Neuronal stem cell (in vitro differentiated cells): ENCODE data around the gene SSX2IP.

Experiments used
- DNase-seq: peaks from one replicate; pipeline ENCODE4 v3.0.0-alpha.2; 2013; ENCODE audit warnings: low spot score
- H2AFZ ChIP-seq: one replicate; pipeline ENCODE4 v1.6.1; 2013; ENCODE audit warnings: mild to moderate bottlenecking, low read length, inconsistent platforms
- H2AK5ac ChIP-seq: 2 replicates; pipeline ENCODE4 v1.6.1; 2013; ENCODE audit warnings: low read depth, mild to moderate bottlenecking, inconsistent platforms, low read length, moderate library complexity, mixed read lengths
- H2BK120ac ChIP-seq: 2 replicates; pipeline ENCODE4 v1.6.1; 2013; ENCODE audit warnings: low read depth, mild to moderate bottlenecking, inconsistent platforms, low read length, moderate library complexity, mixed read lengths
- H2BK12ac ChIP-seq: one replicate; pipeline ENCODE4 v1.6.1; 2013; ENCODE audit warnings: low read length, inconsistent platforms
- H2BK15ac ChIP-seq: 2 replicates; pipeline ENCODE4 v1.6.1; 2013; ENCODE audit warnings: mild to moderate bottlenecking, low read length, inconsistent platforms, mixed read lengths
- H2BK5ac ChIP-seq: one replicate; pipeline ENCODE4 v1.6.1; 2013; ENCODE audit warnings: inconsistent platforms, mild to moderate bottlenecking, low read length, moderate library complexity
- H3K14ac ChIP-seq: one replicate; pipeline ENCODE4 v1.6.1; 2013; ENCODE audit warnings: low read length, inconsistent platforms
- H3K18ac ChIP-seq: 2 replicates; pipeline ENCODE4 v1.6.1; 2013; ENCODE audit warnings: low read length, inconsistent platforms
- H3K23ac ChIP-seq: 2 replicates; pipeline ENCODE4 v1.6.1; 2013; ENCODE audit warnings: low read depth, mild to moderate bottlenecking, mixed read lengths, low read length, inconsistent platforms; ENCODE audit not compliant: poor library complexity
- H3K27ac ChIP-seq: replicated peaks from 3 replicates; pipeline ENCODE4 v1.5.1; 2013; ENCODE audit warnings: low read length, inconsistent platforms
- H3K27me3 ChIP-seq, 3 experiments: 2 replicates each; pipeline ENCODE4 v1.6.1; 2013; ENCODE audit warnings: low read length in 3 of 3, mild to moderate bottlenecking in 2 of 3, inconsistent platforms in 1 of 3, low read depth in 1 of 3, mixed read lengths in 1 of 3, moderate library complexity in 1 of 3; ENCODE audit not compliant: control insufficient read depth in 3 of 3, insufficient read depth in 3 of 3
- H3K36me3 ChIP-seq, 2 donors: replicated peaks in 1 of 2; 2 replicates each; pipeline ENCODE4 v1.6.1; 2013; ENCODE audit warnings: low read length in 2 of 2; ENCODE audit not compliant: control insufficient read depth in 2 of 2, insufficient read depth in 2 of 2
- H3K4ac ChIP-seq: 2 replicates; pipeline ENCODE4 v1.6.1; 2013; ENCODE audit warnings: inconsistent platforms, mild to moderate bottlenecking, low read length, moderate library complexity
- H3K4me1 ChIP-seq, 2 donors: 1 replicate in 1 of 2; 2 replicates in 1 of 2; pipeline ENCODE4 v1.6.1; 2013; ENCODE audit warnings: low read length in 2 of 2, low read depth in 1 of 2; ENCODE audit not compliant: control insufficient read depth in 2 of 2, insufficient read depth in 1 of 2
- H3K4me2 ChIP-seq: one replicate; pipeline ENCODE4 v1.6.1; 2013; ENCODE audit warnings: mild to moderate bottlenecking, low read length, inconsistent platforms; ENCODE audit not compliant: insufficient read depth, poor library complexity, severe bottlenecking
- H3K4me3 ChIP-seq, 2 donors: 2 replicates each; pipeline ENCODE4 v1.5.1; 2013; ENCODE audit warnings: low read length in 2 of 2, mild to moderate bottlenecking in 2 of 2, inconsistent platforms in 1 of 2, moderate library complexity in 1 of 2
- H3K79me1 ChIP-seq: one replicate; pipeline ENCODE4 v1.6.1; 2013; ENCODE audit warnings: low read depth, mild to moderate bottlenecking, inconsistent platforms, low read length, moderate library complexity
- H3K9ac ChIP-seq: one replicate; pipeline ENCODE4 v1.6.1; 2013; ENCODE audit warnings: mild to moderate bottlenecking, low read depth, low read length, inconsistent platforms; ENCODE audit not compliant: poor library complexity
- H3K9me3 ChIP-seq, 2 donors: replicated peaks in 1 of 2; 2 replicates each; pipeline versions ENCODE3 to v1.6.1; 2013; ENCODE audit warnings: low read length in 2 of 2, mild to moderate bottlenecking in 2 of 2, inconsistent platforms in 1 of 2, low read depth in 1 of 2, mixed read lengths in 1 of 2, moderate library complexity in 1 of 2; ENCODE audit not compliant: control insufficient read depth in 2 of 2, insufficient read depth in 1 of 2
- H4K8ac ChIP-seq: one replicate; pipeline ENCODE4 v1.6.1; 2013; ENCODE audit warnings: low read depth, mild to moderate bottlenecking, inconsistent platforms, low read length, moderate library complexity
- H4K91ac ChIP-seq: one replicate; pipeline ENCODE4 v1.6.1; 2013; ENCODE audit warnings: low read length, low read depth, mild to moderate bottlenecking, inconsistent platforms; ENCODE audit not compliant: poor library complexity
- WGBS, 2 donors: extraction: QIAGEN DNeasy Blood & Tissue Kit; methylation state at CpG; one replicate each; pipeline ENCODE4 v1.1.7; 2013; ENCODE audit warnings: missing lambda C conversion rate in 2 of 2, mixed read lengths in 1 of 2; ENCODE audit not compliant: insufficient read length in 2 of 2, insufficient replicate concordance in 1 of 2; ENCODE audit errors: extremely low coverage in 2 of 2; 5-methylcytosine and 5-hydroxymethylcytosine counted together

The SSX2IP gene

GRCh38 chr1:84600796-84601195 lies 89.5 kb downstream of the SSX2IP start:
- H2BK12ac ChIP-seq: no peak overlapping the region
- no peaks in the 10 kb centered on the region for H3K36me3 ChIP-seq
- no peak for DNase-seq
- no peak overlapping the region for H2BK5ac ChIP-seq
- H2AFZ ChIP-seq: no peak overlapping the region
- no peak overlapping the region for H3K23ac ChIP-seq
- no peak overlapping the region for H3K4ac ChIP-seq
- peaks cover 0 to 2% of the 10 kb centered on the region in 2 donors for H3K4me1 ChIP-seq
- no peak overlapping the region for H3K18ac ChIP-seq
- H2AK5ac ChIP-seq: no peak overlapping the region
- no peak overlapping the region for H3K9ac ChIP-seq
- no peak overlapping the region for H2BK15ac ChIP-seq
- no peak overlapping the region for H4K8ac ChIP-seq
- no peak overlapping the region for H3K4me2 ChIP-seq
- no peaks in the 10 kb centered on the region for H3K79me1 ChIP-seq
- no peak overlapping the region for H3K27ac ChIP-seq
- no peak overlapping the region for H3K14ac ChIP-seq
- H4K91ac ChIP-seq: no peak overlapping the region
- peaks cover 0 to 4% (median 0%) of the 10 kb centered on the region in 3 experiments for H3K27me3 ChIP-seq
- peaks cover 12 to 20% of the 10 kb centered on the region in 2 donors for H3K9me3 ChIP-seq
- no CpG with 5 or more reads among the region's 5 CpGs for WGBS, 2 donors
- H3K4me3 ChIP-seq: no peak overlapping the region
- no peak overlapping the region for H2BK120ac ChIP-seq

- H2AK5ac ChIP-seq: no peak overlapping the region
- H3K36me3 ChIP-seq: no peaks in the 10 kb centered on the region
- peaks cover 0 to 2% of the 10 kb centered on the region in 2 donors for H3K4me1 ChIP-seq
- no peak for DNase-seq
- WGBS, 2 donors: no CpG with 5 or more reads among the region's 5 CpGs
- H3K9ac ChIP-seq: no peak overlapping the region
- H4K8ac ChIP-seq: no peak overlapping the region
- no peaks in the 10 kb centered on the region for H3K79me1 ChIP-seq
- no peak overlapping the region for H2AFZ ChIP-seq
- H2BK5ac ChIP-seq: no peak overlapping the region
- H4K91ac ChIP-seq: no peak overlapping the region
- H3K27me3 ChIP-seq: peaks cover 0 to 4% (median 0%) of the 10 kb centered on the region in 3 experiments
- no peak overlapping the region for H2BK12ac ChIP-seq
- H3K4ac ChIP-seq: no peak overlapping the region
- H3K4me2 ChIP-seq: no peak overlapping the region
- no peak overlapping the region for H3K23ac ChIP-seq
- no peak overlapping the region for H2BK120ac ChIP-seq
- no peak overlapping the region for H2BK15ac ChIP-seq
- peaks cover 2 to 3% of the 10 kb centered on the region in 2 donors for H3K9me3 ChIP-seq
- no peak overlapping the region for H3K27ac ChIP-seq
- H3K18ac ChIP-seq: no peak overlapping the region
- H3K14ac ChIP-seq: no peak overlapping the region
- no peak overlapping the region for H3K4me3 ChIP-seq
These were observed 91.2 kb downstream of the SSX2IP start for GRCh38 chr1:84598846-84599741.

GRCh38 chr1:84598418-84598817 lies 91.8 kb downstream of the SSX2IP start:
- Histone ChIP-seq H2BK15ac (no peak overlapping the region), H3K23ac (no peak overlapping the region), H2AFZ (no peak overlapping the region), H2BK5ac (no peak overlapping the region), H3K9me3 (no peaks in the 10 kb centered on the region), H3K9ac (no peak overlapping the region), H3K14ac (no peak overlapping the region), H3K36me3 (no peaks in the 10 kb centered on the region), H2AK5ac (no peak overlapping the region), H3K79me1 (no peaks in the 10 kb centered on the region), H2BK120ac (no peak overlapping the region), H2BK12ac (no peak overlapping the region), H3K4me2 (no peak overlapping the region), H3K4ac (no peak overlapping the region), H3K4me3 (no peak overlapping the region), H3K4me1 (peaks cover 0 to 2% of the 10 kb centered on the region in 2 donors), H4K8ac (no peak overlapping the region), H3K27ac (no peak overlapping the region), H3K18ac (no peak overlapping the region), H3K27me3 (peaks cover 0 to 4% (median 0%) of the 10 kb centered on the region in 3 experiments), H4K91ac (no peak overlapping the region)
- DNase-seq: no peak
- no CpG with 5 or more reads among the region's 3 CpGs for WGBS, 2 donors

- Histone ChIP-seq H3K4me3 (no peak overlapping the region), H2BK12ac (no peak overlapping the region), H3K23ac (no peak overlapping the region), H3K4me2 (no peak overlapping the region), H2BK15ac (no peak overlapping the region), H2AK5ac (no peak overlapping the region), H3K14ac (no peak overlapping the region), H3K9me3 (no peaks in the 10 kb centered on the region), H2BK120ac (no peak overlapping the region), H4K8ac (no peak overlapping the region), H2AFZ (no peak overlapping the region), H3K4me1 (no peaks in the 10 kb centered on the region), H3K18ac (no peak overlapping the region), H3K36me3 (no peaks in the 10 kb centered on the region), H3K79me1 (no peaks in the 10 kb centered on the region), H4K91ac (no peak overlapping the region), H3K4ac (no peak overlapping the region), H2BK5ac (no peak overlapping the region), H3K27ac (no peak overlapping the region), H3K9ac (no peak overlapping the region), H3K27me3 (peaks cover 0 to 4% (median 0%) of the 10 kb centered on the region in 3 experiments)
- WGBS, 2 donors: no CpG with 5 or more reads among the region's 1 CpG
- DNase-seq: no peak
These were observed 93.2 kb downstream of the SSX2IP start for GRCh38 chr1:84597011-84597410.
